Measurements from ENCODE around the gene JAKMIP1. TPM values are rescaled to one million over a fixed set of nuclear protein-coding genes. Genes with fewer than 3 reads are reported as not detected.

Gene JAKMIP1
- total RNA-seq, 4 donors from 2014 or later, result 0.26 to 0.48 TPM; not detected in 2

GRCh38 chr4:6013564-6013963 is 186.8 kb downstream of the JAKMIP1 start:
- Histone ChIP-seq H3K4me3 (no peak overlapping the region), H3K27me3 (no peaks in the 10 kb centered on the region), H3K36me3 (no peaks in the 10 kb centered on the region), H3K27ac (no peak overlapping the region), H3K4me1 (no peaks in the 10 kb centered on the region), H3K9me3 (no peaks in the 10 kb centered on the region)
- intact Hi-C loops (cut with DNase I; ENCODE audit: low total_unique reads), result no loop called here
- no peak for DNase-seq
- TF ChIP-seq, protein P1, sequence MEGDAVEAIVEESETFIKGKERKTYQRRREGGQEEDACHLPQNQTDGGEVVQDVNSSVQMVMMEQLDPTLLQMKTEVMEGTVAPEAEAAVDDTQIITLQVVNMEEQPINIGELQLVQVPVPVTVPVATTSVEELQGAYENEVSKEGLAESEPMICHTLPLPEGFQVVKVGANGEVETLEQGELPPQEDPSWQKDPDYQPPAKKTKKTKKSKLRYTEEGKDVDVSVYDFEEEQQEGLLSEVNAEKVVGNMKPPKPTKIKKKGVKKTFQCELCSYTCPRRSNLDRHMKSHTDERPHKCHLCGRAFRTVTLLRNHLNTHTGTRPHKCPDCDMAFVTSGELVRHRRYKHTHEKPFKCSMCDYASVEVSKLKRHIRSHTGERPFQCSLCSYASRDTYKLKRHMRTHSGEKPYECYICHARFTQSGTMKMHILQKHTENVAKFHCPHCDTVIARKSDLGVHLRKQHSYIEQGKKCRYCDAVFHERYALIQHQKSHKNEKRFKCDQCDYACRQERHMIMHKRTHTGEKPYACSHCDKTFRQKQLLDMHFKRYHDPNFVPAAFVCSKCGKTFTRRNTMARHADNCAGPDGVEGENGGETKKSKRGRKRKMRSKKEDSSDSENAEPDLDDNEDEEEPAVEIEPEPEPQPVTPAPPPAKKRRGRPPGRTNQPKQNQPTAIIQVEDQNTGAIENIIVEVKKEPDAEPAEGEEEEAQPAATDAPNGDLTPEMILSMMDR (IDR thresholded peaks at IDR 0.05), result no peak
- no peak for TF ChIP-seq POLR2A (IDR thresholded peaks at IDR 0.05)

GRCh38 chr4:6012200-6012599 is 188.1 kb downstream of the JAKMIP1 start:
- H3K27ac ChIP-seq, result no peak overlapping the region
- intact Hi-C loops (cut with DNase I; ENCODE audit: low total_unique reads), result no loop called here
- no peak for DNase-seq
- H3K4me1 ChIP-seq, result no peaks in the 10 kb centered on the region
- no peak overlapping the region for H3K4me3 ChIP-seq
- H3K36me3 ChIP-seq, result no peaks in the 10 kb centered on the region
- H3K9me3 ChIP-seq, result no peaks in the 10 kb centered on the region
- no peaks in the 10 kb centered on the region for H3K27me3 ChIP-seq
- TF ChIP-seq, protein P1 (IDR thresholded peaks at IDR 0.05), result no peak
- TF ChIP-seq POLR2A (IDR thresholded peaks at IDR 0.05), result no peak

DNA sequence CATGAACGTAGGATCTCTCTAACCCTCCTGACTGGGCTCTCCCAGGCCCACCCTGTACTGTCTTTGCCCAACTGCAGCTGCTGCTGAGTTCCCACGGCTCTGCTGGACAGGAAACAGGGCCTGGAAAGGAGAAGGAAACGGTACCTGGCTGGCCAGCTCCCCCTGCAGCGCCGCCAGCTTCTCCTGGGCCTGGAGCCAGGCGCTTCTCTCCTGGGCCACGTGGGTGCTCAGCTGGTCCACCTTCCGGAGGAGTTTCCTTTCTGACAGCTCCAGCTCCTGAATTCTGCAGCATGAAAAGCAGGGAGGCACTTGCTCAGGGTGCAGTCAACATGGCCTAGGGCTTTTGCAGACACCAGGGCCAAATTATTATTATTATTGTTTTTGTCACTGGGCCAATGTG is 188.7 kb downstream of the JAKMIP1 start:
- no peak for TF ChIP-seq POLR2A (IDR thresholded peaks at IDR 0.05)
- TF ChIP-seq, protein P1 (IDR thresholded peaks at IDR 0.05), result no peak
- no peaks in the 10 kb centered on the region for H3K4me1 ChIP-seq
- no peak for DNase-seq
- H3K36me3 ChIP-seq, result no peaks in the 10 kb centered on the region
- H3K27me3 ChIP-seq, result no peaks in the 10 kb centered on the region
- H3K9me3 ChIP-seq, result no peaks in the 10 kb centered on the region
- intact Hi-C loops (cut with DNase I; ENCODE audit: low total_unique reads), result no loop called here
- H3K4me3 ChIP-seq, result no peak overlapping the region
- H3K27ac ChIP-seq, result no peak overlapping the region

GRCh38 chr4:6011271-6011671 is 189.1 kb downstream of the JAKMIP1 start:
- H3K4me1 ChIP-seq, result no peaks in the 10 kb centered on the region
- no peaks in the 10 kb centered on the region for H3K9me3 ChIP-seq
- no peak overlapping the region for H3K4me3 ChIP-seq
- DNase-seq, result no peak
- H3K36me3 ChIP-seq, result no peaks in the 10 kb centered on the region
- intact Hi-C loops (cut with DNase I; ENCODE audit: low total_unique reads), result no loop called here
- no peaks in the 10 kb centered on the region for H3K27me3 ChIP-seq
- H3K27ac ChIP-seq, result no peak overlapping the region
- TF ChIP-seq, protein P1 (IDR thresholded peaks at IDR 0.05), result no peak
- TF ChIP-seq POLR2A (IDR thresholded peaks at IDR 0.05), result no peak

DNA sequence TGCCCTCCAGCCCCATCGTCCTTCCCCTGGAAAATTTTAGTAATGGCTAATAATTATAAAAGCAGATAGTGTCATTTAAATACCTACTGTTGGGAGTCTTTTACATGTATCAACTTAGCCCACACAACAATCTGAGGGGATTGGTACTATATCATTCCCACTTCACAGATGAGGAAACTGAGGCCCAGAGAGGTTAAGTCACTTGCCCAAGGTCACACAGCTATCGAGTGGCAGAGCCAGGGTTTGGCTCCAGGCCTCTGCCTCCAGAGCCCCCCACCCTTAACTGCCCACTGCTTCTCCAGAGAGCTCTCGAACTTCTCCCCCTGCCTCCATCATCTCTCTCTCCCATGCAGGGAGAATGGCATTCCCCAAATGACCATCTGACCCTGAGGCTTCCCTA is 189.6 kb downstream of the JAKMIP1 start:
- Histone ChIP-seq H3K27ac (no peak overlapping the region), H3K4me3 (no peak overlapping the region), H3K36me3 (no peaks in the 10 kb centered on the region), H3K27me3 (no peaks in the 10 kb centered on the region), H3K9me3 (no peaks in the 10 kb centered on the region), H3K4me1 (no peaks in the 10 kb centered on the region)
- intact Hi-C loops (cut with DNase I; ENCODE audit: low total_unique reads), result no loop called here
- DNase-seq, result no peak
- TF ChIP-seq POLR2A (IDR thresholded peaks at IDR 0.05), result no peak
- TF ChIP-seq, protein P1 (IDR thresholded peaks at IDR 0.05), result no peak
